GM13977 (cell line): Measurements from ENCODE around the gene AK6.

Source experiments
- DNase-seq: peaks from one replicate; pipeline ENCODE4 v3.0.0; 2012; ENCODE audit warnings: low spot score
- in situ Hi-C: fragments of 300-500 bp; cut with MboI; formaldehyde crosslinking; loops from one replicate; pipeline ENCODE4 v1.12.0; 2022; ENCODE audit warnings: low sequenced_read_pairs, low pct_unique_long_range_greater_than_20kb, mixed read lengths, inconsistent platforms; ENCODE audit not compliant: unreplicated experiment
- TF ChIP-seq, protein P1 (sequence below): IDR thresholded peaks from 2 replicates; pipeline ENCODE4 v1.5.1; 2012; ENCODE audit warnings: mild to moderate bottlenecking, control low read depth; ENCODE audit not compliant: insufficient read depth; ENCODE audit errors: extremely low read depth, missing control alignments

AK6 gene

DNA sequence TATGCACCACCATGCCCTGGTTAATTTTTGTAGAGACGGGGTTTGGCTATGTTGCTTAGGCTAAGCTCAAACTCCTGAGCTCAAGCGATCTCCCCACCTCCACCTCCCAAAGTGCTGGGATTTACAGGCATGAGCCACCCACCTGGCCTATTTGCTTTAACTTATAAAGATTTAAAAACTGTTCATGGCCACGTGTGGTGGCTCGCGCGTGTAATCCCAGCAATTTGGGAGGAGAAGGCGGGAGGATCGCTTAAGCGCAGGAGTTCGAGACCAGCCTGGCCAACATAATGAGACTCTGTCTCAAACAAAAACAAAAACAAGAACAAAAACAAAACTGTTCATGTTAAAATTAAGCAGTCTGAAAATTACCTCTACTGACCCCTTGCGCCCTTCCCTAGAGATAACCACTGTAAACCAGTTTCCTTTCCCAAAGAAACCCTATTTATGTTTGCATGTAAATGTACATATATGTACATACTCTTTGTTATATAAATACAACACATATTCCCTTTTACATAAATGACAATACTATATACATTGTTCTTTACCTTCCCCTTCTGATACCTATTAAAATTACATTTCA, 1.5 kb downstream of the AK6 start:
- in situ Hi-C loops = loop anchor here (25.0 kb wide), 1 partner anchor 280 kb away; the partner anchor contains the start of gene SLC30A5
- TF ChIP-seq, protein P1, sequence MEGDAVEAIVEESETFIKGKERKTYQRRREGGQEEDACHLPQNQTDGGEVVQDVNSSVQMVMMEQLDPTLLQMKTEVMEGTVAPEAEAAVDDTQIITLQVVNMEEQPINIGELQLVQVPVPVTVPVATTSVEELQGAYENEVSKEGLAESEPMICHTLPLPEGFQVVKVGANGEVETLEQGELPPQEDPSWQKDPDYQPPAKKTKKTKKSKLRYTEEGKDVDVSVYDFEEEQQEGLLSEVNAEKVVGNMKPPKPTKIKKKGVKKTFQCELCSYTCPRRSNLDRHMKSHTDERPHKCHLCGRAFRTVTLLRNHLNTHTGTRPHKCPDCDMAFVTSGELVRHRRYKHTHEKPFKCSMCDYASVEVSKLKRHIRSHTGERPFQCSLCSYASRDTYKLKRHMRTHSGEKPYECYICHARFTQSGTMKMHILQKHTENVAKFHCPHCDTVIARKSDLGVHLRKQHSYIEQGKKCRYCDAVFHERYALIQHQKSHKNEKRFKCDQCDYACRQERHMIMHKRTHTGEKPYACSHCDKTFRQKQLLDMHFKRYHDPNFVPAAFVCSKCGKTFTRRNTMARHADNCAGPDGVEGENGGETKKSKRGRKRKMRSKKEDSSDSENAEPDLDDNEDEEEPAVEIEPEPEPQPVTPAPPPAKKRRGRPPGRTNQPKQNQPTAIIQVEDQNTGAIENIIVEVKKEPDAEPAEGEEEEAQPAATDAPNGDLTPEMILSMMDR = peak; percentile 31
- DNase-seq = no peak

DNA sequence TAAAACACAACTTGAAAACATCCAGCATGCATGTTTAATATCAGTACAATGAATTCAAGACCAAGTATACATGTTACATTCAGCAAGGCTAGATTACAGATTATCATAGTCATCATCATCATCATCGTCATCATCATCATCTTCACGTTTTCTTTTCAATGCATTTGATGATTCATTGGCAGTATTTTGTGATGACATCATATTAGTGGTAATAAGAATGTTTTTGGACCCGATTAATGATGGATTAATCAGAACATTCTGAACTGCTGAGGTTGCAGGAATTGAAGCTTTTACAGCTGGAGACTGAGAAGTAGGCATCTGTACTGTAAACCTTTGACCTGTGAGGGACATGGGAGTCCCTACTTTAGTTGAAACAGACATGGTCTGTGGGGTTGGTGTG, 4.5 kb downstream of the AK6 start:
- no peak for DNase-seq
- TF ChIP-seq, protein P1 = no peak
- in situ Hi-C loops = loop anchor here (25.0 kb wide), 1 partner anchor 278 kb away; the partner anchor contains the start of gene SLC30A5

DNA sequence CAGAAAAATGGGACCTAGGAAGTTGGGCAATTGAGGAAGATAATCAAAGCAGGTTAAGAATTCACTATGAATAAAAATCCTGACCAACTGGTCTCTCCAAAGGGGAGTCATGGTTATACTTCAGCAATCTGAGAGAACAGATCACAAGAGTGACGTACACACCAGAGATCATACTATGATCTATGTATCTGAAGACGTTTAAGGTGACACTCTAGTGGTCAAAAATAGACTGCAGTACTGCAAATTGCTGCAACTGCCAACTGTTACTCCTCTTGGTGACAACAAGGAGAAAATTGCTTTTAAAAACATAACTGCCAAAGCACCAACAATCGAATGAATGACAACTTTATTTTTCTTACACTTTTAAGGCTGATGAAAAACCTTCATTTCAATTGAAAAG, 4.9 kb downstream of the AK6 start:
- in situ Hi-C loops = loop anchor here (25.0 kb wide), 1 partner anchor 277 kb away; the partner anchor contains the start of gene SLC30A5
- TF ChIP-seq, protein P1 = peak; percentile 13
- no peak for DNase-seq

DNA sequence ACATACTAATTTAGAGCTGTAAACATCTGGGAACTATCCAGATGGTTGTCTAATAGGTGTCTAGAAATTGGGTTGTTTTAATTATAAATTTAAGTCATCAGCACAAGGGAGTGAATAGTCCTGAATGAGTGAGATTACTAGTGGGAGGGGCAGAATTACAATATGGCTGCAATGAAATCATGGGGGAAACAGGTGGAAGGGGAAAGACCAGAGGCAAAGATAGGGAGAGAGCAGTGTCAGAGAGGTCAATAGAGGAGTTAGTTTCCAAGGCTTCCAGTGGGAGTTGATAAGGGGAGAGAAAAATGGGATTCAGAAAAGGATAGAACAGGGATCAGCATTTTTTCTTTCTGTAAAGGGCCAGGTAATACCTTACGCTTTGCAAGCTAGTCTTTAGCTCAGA, 8.9 kb downstream of the AK6 start:
- TF ChIP-seq, protein P1 = no peak
- in situ Hi-C loops = loop anchor here (25.0 kb wide), 1 partner anchor 273 kb away; the partner anchor contains the start of gene SLC30A5
- no peak for DNase-seq

DNA sequence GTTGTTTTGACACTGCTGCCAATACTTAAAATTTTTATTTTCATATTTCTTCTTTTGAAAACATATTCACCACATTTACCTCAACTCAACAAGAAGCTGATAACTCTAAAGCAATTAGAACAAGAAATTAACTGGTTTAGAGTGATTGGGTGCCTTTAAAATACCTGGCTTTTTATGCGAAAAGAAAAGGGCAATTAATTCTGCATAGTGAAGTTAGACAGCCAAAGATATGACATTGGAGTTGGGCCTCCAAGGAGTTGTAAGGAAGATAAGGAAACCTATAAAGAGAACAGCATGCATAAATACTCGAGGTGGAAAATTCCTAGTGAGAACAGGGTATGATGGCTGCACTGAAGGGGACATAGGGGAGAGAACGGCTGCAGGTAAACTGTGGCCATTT, 9.6 kb downstream of the AK6 start:
- TF ChIP-seq, protein P1 = no peak
- DNase-seq = no peak
- in situ Hi-C loops = loop anchor here (25.0 kb wide), 1 partner anchor 272 kb away; the partner anchor contains the start of gene SLC30A5

DNA sequence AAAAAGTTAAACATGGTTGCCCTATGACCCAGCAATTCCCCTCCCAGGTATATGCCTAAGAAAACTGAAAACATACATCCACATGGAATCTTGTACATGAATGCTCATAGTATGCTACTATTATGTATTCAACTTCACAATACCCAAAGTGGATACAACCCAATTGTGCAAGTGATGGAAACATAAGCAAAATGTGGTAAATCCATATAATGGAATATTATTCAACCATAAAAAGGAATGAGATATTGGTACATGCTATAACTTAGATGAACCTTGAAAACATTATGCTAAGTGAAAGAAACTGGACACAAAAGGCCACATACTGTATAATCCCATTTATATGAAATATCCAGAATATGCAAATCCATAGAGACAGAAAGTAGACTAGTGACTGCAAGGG, 18.7 kb downstream of the AK6 start:
- no peak for DNase-seq
- in situ Hi-C loops = loop anchor here (25.0 kb wide), 1 partner anchor 263 kb away; the partner anchor contains the start of gene SLC30A5
- TF ChIP-seq, protein P1 = no peak
